GM23248 (cell line): ENCODE results near the gene UBTD1. TPM values are rescaled to one million over a fixed set of nuclear protein-coding genes. Genes with fewer than 3 reads are reported as not detected.

Experiments used
- DNase-seq: peaks from one replicate; pipeline ENCODE4 v3.0.0-alpha.2; 2015
- H2AFZ ChIP-seq: fragments of 200-600 bp; sonication (generic); 2 replicates; pipeline ENCODE4 v1.6.1; 2016; ENCODE audit warnings: antibody characterized with exemption
- H3F3A ChIP-seq: fragments of 200-600 bp; sonication (generic); 2 replicates; pipeline ENCODE4 v1.6.1; 2016; ENCODE audit warnings: mild to moderate bottlenecking, antibody characterized with exemption, mixed run types; ENCODE audit not compliant: insufficient read depth
- H3K27ac ChIP-seq: fragments of 200-600 bp; sonication (generic); 2 replicates; pipeline ENCODE4 v1.5.1; 2016; ENCODE audit warnings: mild to moderate bottlenecking
- H3K27me3 ChIP-seq: fragments of 200-600 bp; sonication (generic); replicated peaks from 2 replicates; pipeline ENCODE4 v1.6.1; 2016; ENCODE audit warnings: mild to moderate bottlenecking; ENCODE audit not compliant: insufficient read depth
- H3K36me3 ChIP-seq: fragments of 200-600 bp; sonication (generic); 2 replicates; pipeline ENCODE4 v1.6.1; 2016; ENCODE audit warnings: low read depth, mild to moderate bottlenecking
- H3K4me1 ChIP-seq: fragments of 200-600 bp; sonication (generic); 2 replicates; pipeline ENCODE4 v1.6.1; 2016; ENCODE audit warnings: mild to moderate bottlenecking; ENCODE audit not compliant: insufficient read depth
- H3K4me2 ChIP-seq: fragments of 200-600 bp; sonication (generic); one replicate; pipeline ENCODE4 v1.6.1; 2016; ENCODE audit warnings: mild to moderate bottlenecking; ENCODE audit not compliant: unreplicated experiment
- H3K4me3 ChIP-seq: fragments of 200-600 bp; sonication (generic); 2 replicates; pipeline ENCODE4 v1.5.1; 2016; ENCODE audit warnings: mild to moderate bottlenecking
- H3K79me2 ChIP-seq: fragments of 200-600 bp; sonication (generic); 2 replicates; pipeline ENCODE4 v1.6.1; 2016; ENCODE audit warnings: mild to moderate bottlenecking; ENCODE audit not compliant: insufficient read depth
- H3K9ac ChIP-seq: fragments of 200-600 bp; sonication (generic); 2 replicates; pipeline ENCODE4 v1.6.1; 2016; ENCODE audit warnings: mild to moderate bottlenecking
- H3K9me2 ChIP-seq: fragments of 200-600 bp; sonication (generic); 2 replicates; pipeline ENCODE4 v1.6.1; 2016; ENCODE audit warnings: mixed run types, mild to moderate bottlenecking, moderate library complexity; ENCODE audit not compliant: insufficient read depth
- H3K9me3 ChIP-seq: fragments of 200-600 bp; sonication (generic); one replicate; pipeline ENCODE4 v1.6.1; 2017; ENCODE audit warnings: low read depth
- H4K20me1 ChIP-seq: fragments of 200-600 bp; sonication (generic); 2 replicates; pipeline ENCODE4 v1.6.0; 2016; ENCODE audit not compliant: insufficient read depth
- EZH2 ChIP-seq: fragments of 200-600 bp; sonication (generic); IDR thresholded peaks from 2 replicates; pipeline ENCODE4 v1.6.1; 2018; ENCODE audit warnings: antibody characterized with exemption, mild to moderate bottlenecking; ENCODE audit not compliant: insufficient read depth, poor library complexity, severe bottlenecking
- EZH2phosphoT487 ChIP-seq: fragments of 200-600 bp; sonication (generic); IDR thresholded peaks from 2 replicates; pipeline ENCODE4 v1.6.1; 2018; ENCODE audit warnings: antibody characterized with exemption, moderate library complexity, mild to moderate bottlenecking, low read depth; ENCODE audit not compliant: insufficient read depth
- WGBS, 2 experiments: methylation state at CpG; one replicate each; pipeline ENCODE4 v1.1.6; 2015 to 2017; ENCODE audit warnings: low lambda C conversion rate in 2 of 2, low coverage in 1 of 2; ENCODE audit errors: missing lambda C conversion rate in 2 of 2; 5-methylcytosine and 5-hydroxymethylcytosine counted together
- in situ Hi-C: fragments of 300-500 bp; cut with MboI; formaldehyde crosslinking; loops from 2 replicates; pipeline ENCODE4 v1.15.0; 2020
- polyA plus RNA-seq: library from polyadenylated mRNA; unstranded; fragments of >200 nt; fragmentation: Nextera tagmentation; extraction: Ambion mirVana; gene quantifications from 2 replicates; pipeline ENCODE4 v1.2.1, GENCODE V29; 2016
- total RNA-seq: library from RNA; depleted of rRNA; stranded (reverse); fragments of >200 nt; shearing (Covaris generic); gene quantifications from 2 replicates; pipeline ENCODE4 v1.2.3, GENCODE V29; 2014

Gene UBTD1
- total and polyA plus RNA-seq, 2 experiments from 2014 or later, result 20.8 to 27.2 TPM

DNA sequence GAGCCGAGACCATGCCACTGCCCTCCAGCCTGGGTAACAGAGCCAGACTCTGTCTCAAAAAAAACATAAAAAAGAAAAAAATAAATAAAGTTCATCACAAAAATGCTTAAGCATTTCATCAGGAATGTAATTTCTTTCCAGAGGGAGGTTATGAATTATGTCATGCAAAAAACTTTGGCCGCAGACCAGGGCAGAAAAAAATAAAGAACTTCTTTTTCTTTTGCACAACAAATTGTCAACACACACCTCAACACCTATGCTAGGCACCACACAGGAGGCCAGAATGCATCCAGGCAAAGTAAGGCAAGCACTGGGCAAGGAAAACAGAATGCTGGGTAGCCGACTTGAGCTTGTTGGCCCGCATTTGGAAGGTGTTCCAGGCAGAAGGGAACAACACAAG, 94.7 kb downstream of the UBTD1 start:
- Histone ChIP-seq H3K4me2 (no peak overlapping the region), H3K4me1 (peaks cover 26% of the 10 kb centered on the region), H3K27ac (no peak overlapping the region), H3K9me3 (no peaks in the 10 kb centered on the region), H3K36me3 (no peaks in the 10 kb centered on the region), H3K4me3 (no peak overlapping the region), H2AFZ (no peak overlapping the region), H4K20me1 (no peaks in the 10 kb centered on the region), H3K79me2 (no peaks in the 10 kb centered on the region), H3K9ac (no peak overlapping the region), H3K9me2 (no peaks in the 10 kb centered on the region), H3F3A (peaks cover 33% of the 10 kb centered on the region), H3K27me3 (no peaks in the 10 kb centered on the region)
- peak; percentile 32 for DNase-seq
- TF ChIP-seq EZH2 (no peak), EZH2phosphoT487 (no peak)
- WGBS, 2 experiments, result 39 to 41% methylated on average over 4 of the region's 4 CpGs
- in situ Hi-C loops, result no loop called here

DNA sequence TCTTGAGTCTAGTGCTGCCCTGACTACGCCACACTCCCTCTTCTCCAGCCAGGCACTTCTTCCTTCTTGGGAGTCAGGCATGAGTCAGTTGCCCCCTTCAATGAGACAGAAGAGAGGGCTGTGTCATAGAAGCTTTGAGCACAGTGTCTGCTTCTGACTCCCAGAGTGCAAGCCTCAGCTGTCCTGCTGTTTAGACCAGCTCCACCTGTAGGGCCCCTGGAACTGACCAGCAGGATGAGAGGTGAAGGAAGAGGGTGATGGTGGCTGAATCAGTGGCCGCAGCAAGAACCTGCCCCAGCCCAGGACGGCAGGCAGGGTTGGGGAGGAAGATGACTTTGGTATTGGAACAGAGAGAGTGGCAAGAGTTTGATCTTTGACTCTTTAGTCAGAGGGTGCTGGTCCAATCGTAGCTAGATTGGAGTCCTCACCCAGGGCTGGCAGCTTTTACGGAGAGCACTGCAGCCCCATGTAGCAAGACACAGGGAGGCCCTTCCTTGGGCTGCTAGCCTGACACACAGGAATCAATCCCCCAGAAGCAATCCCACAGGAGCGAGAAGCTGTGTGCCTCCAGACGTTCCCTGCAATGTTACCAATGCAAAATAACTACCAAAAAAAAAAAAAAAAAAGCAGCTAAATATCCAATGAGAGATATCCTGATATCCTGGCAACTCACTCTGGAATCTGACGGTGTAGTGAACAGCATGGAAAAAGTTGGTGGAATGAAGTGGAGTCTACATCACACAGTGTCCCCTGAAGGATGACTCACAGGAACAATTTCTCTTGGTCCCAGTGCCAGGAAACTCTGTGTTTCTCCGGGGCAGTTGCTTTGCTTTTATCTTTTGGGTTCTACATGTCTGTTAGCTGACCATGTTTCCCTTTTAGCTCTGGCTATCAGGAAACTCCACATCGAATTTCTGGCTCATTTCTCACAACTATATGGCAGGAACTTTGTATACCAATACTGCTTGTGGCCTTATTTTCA, 97.7 kb downstream of the UBTD1 start:
- peak overlapping the region; percentile 70 for H3K4me2 ChIP-seq
- H3K27me3 ChIP-seq, result no peaks in the 10 kb centered on the region
- peak overlapping the region; percentile 91 for H3K27ac ChIP-seq
- peak overlapping the region; percentile 64 for H3K9ac ChIP-seq
- H3K4me3 ChIP-seq, result peak overlapping the region; percentile 41; the same call in 1 of the 2 replicates
- TF ChIP-seq EZH2phosphoT487, result no peak
- TF ChIP-seq EZH2, result no peak
- DNase-seq, result peak; percentile 96
- peak overlapping the region; percentile 10; the same call in 1 of the 2 replicates for H2AFZ ChIP-seq
- H3K9me2 ChIP-seq, result no peaks in the 10 kb centered on the region
- H3K9me3 ChIP-seq, result no peaks in the 10 kb centered on the region
- peaks cover 33% of the 10 kb centered on the region for H3F3A ChIP-seq
- H3K4me1 ChIP-seq, result peaks cover 26% of the 10 kb centered on the region
- in situ Hi-C loops, result no loop called here
- whole genome bisulfite sequencing, 2 experiments, result 4 to 9% methylated on average over 10 of the region's 10 CpGs
- no peaks in the 10 kb centered on the region for H4K20me1 ChIP-seq
- no peaks in the 10 kb centered on the region for H3K36me3 ChIP-seq
- H3K79me2 ChIP-seq, result no peaks in the 10 kb centered on the region

DNA sequence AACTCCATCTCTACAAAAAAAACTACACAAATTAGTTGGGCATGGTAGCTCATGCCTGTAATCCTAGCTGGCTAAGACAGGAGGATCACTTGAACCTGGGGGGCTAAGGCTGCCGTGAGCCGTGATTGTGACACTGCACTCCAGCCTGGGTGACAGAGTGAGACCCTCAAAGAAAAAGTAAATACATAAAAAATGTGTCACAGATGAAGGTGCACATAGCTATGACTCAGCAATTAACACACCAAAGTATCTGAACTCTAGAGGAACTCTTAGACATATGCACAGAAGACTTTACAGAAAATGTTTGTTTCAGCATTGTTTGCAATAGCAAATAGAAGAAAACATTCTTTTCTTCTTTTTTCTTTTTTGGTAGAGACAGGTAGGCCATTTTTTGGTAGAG, 99.1 kb downstream of the UBTD1 start:
- H3K27me3 ChIP-seq, result no peaks in the 10 kb centered on the region
- WGBS, 2 experiments, result 84 to 96% methylated on average over 2 of the region's 2 CpGs
- H3K9me2 ChIP-seq, result no peaks in the 10 kb centered on the region
- H3K79me2 ChIP-seq, result no peaks in the 10 kb centered on the region
- peak overlapping the region; percentile 91 for H3K27ac ChIP-seq
- no peaks in the 10 kb centered on the region for H3K36me3 ChIP-seq
- no peak overlapping the region for H3K9ac ChIP-seq
- no peak overlapping the region for H2AFZ ChIP-seq
- DNase-seq, result peak; percentile 17
- peaks cover 33% of the 10 kb centered on the region for H3F3A ChIP-seq
- TF ChIP-seq EZH2phosphoT487 (no peak), EZH2 (no peak)
- H3K4me1 ChIP-seq, result peaks cover 26% of the 10 kb centered on the region
- H3K4me2 ChIP-seq, result no peak overlapping the region
- in situ Hi-C loops, result no loop called here
- no peaks in the 10 kb centered on the region for H4K20me1 ChIP-seq
- H3K4me3 ChIP-seq, result no peak overlapping the region
- H3K9me3 ChIP-seq, result no peaks in the 10 kb centered on the region

DNA sequence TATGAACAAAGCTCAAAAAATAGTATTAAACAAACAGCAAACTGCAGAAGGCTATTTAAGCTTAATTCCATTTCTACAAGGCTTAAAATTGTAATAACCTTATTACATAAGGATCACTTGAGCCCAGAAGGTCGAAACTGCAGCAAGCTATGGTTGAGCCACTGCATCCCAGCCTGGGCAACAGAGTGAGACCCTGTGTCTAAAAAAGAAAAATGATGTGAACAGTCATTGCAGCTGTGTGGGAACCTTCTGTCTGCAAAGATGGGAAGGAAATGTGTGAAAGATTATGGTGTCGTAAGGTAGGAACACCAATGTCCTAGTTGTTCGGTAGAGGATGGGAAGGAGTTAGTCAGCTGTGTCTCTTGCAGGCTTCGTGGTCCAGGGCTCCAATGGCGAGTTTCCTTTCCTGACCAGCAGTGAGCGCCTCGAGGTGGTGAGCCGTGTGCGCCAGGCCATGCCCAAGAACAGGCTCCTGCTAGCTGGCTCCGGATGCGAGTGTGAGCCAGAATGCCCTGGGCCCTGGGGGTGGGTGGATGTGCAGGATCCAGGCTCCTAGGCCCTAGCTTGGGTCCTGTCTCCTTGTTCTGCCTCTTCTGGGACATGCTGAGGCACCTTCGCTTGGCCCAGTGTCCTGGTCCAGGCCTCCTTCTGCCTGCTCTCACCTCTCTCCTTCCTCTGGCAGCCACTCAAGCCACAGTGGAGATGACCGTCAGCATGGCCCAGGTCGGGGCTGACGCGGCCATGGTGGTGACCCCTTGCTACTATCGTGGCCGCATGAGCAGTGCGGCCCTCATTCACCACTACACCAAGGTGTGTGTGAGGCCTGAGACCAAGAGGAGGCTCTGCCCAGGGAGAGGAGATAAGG, 99.9 kb downstream of the UBTD1 start:
- DNase-seq, result no peak
- Histone ChIP-seq H3K4me3 (no peak overlapping the region), H3K36me3 (no peaks in the 10 kb centered on the region), H3F3A (peaks cover 33% of the 10 kb centered on the region), H3K79me2 (no peaks in the 10 kb centered on the region), H3K4me2 (no peak overlapping the region), H3K27ac (no peak overlapping the region), H2AFZ (no peak overlapping the region), H3K9me3 (no peaks in the 10 kb centered on the region), H4K20me1 (no peaks in the 10 kb centered on the region), H3K9me2 (no peaks in the 10 kb centered on the region), H3K27me3 (no peaks in the 10 kb centered on the region), H3K9ac (no peak overlapping the region), H3K4me1 (peaks cover 26% of the 10 kb centered on the region)
- in situ Hi-C loops, result no loop called here
- no peak for TF ChIP-seq EZH2phosphoT487
- WGBS, 2 experiments, result 94 to 97% methylated on average over 19 of the region's 19 CpGs
